Testis (tissue), 2 donors: ENCODE data around the gene RUNX1.

ENCODE experiments used
- CTCF ChIP-seq, 3 experiments: fragments of 450-650 bp in 2 of 3; fragments of 200-600 bp in 1 of 3; sonication (generic) in 1 of 3; IDR thresholded peaks; one replicate each; pipeline ENCODE4 v1.5.1; 2016 to 2019; ENCODE audit warnings: antibody characterized with exemption in 3 of 3, mild to moderate bottlenecking in 2 of 3, moderate library complexity in 1 of 3
- POLR2A ChIP-seq: fragments of 450-650 bp; IDR thresholded peaks from one replicate; pipeline ENCODE4 v1.6.1; 2017; ENCODE audit warnings: antibody characterized with exemption, mild to moderate bottlenecking, moderate library complexity

- no peak for TF ChIP-seq POLR2A
- TF ChIP-seq CTCF (IDR thresholded peaks at IDR 0.05), result no peak
Measured at GRCh38 chr21:35048183-35048601, 910 bp downstream of the RUNX1 start.
